K562 (cell line): Measurements from ENCODE around the gene RPS17. TPM values are rescaled to one million over a fixed set of nuclear protein-coding genes. Genes with fewer than 3 reads are reported as not detected.

ENCODE experiments used
- ATF3 ChIP-seq, 2 experiments: fragments of 450-650 bp in 1 of 2; sonication (generic) in 1 of 2; formaldehyde crosslinking in 1 of 2; IDR thresholded peaks in 1 of 2; conservative IDR thresholded peaks in 1 of 2; 2 replicates each; pipeline versions ENCODE4 v1.6.1 to v1.8.1; 2016 to 2023; ENCODE audit warnings: mild to moderate bottlenecking in 2 of 2, moderate library complexity in 2 of 2, inconsistent platforms in 1 of 2, missing genetic modification reagents in 1 of 2
- CBX8 ChIP-seq: fragments of 200-600 bp; sonication (generic); IDR thresholded peaks from 2 replicates; pipeline ENCODE4 v1.6.1; 2012; ENCODE audit warnings: borderline replicate concordance, mixed run types, low read depth, mild to moderate bottlenecking, moderate library complexity, mixed read lengths, low read length, control low read depth, inconsistent platforms; ENCODE audit not compliant: poor library complexity, severe bottlenecking; ENCODE audit errors: extremely low read depth
- DEAF1 ChIP-seq: fragments of 450-650 bp; formaldehyde crosslinking; IDR thresholded peaks from 2 replicates; pipeline ENCODE4 v1.4.0; 2020; ENCODE audit warnings: mild to moderate bottlenecking, moderate library complexity
- DNMT1 ChIP-seq: fragments of 450-650 bp; IDR thresholded peaks from 2 replicates; pipeline ENCODE4 v1.6.1; 2016; ENCODE audit warnings: antibody characterized with exemption, mild to moderate bottlenecking
- FUS ChIP-seq: fragments of 200-400 bp; formaldehyde crosslinking; optimal IDR thresholded peaks from 2 replicates; pipeline ENCODE3; 2017; ENCODE audit warnings: low read depth, low read length
- HLTF ChIP-seq: fragments of 450-650 bp; IDR thresholded peaks from 2 replicates; pipeline ENCODE4 v1.6.1; 2016
- HMGXB4 ChIP-seq: sonication (generic); formaldehyde crosslinking; IDR thresholded peaks from 2 replicates; pipeline ENCODE4 v1.8.1; 2023; ENCODE audit warnings: mild to moderate bottlenecking, missing genetic modification reagents
- NR2C2 ChIP-seq, 2 experiments: fragments of 200-800 bp in 1 of 2; sonication (Bioruptor generic) in 1 of 2; sonication (generic) in 1 of 2; formaldehyde crosslinking in 1 of 2; IDR thresholded peaks; 2 replicates each; pipeline versions ENCODE4 v1.6.1 to v1.8.0; 2016 to 2022; ENCODE audit warnings: mild to moderate bottlenecking in 1 of 2, missing compliant biosample characterization in 1 of 2, missing genetic modification characterization in 1 of 2, missing genetic modification reagents in 1 of 2
- PRMT5 ChIP-seq: sonication (generic); formaldehyde crosslinking; IDR thresholded peaks from 2 replicates; pipeline ENCODE4 v1.5.0; 2020; ENCODE audit warnings: missing genetic modification reagents
- PTBP1 ChIP-seq: fragments of 200-400 bp; formaldehyde crosslinking; IDR thresholded peaks from 2 replicates; pipeline ENCODE4 v1.6.1; 2017; ENCODE audit warnings: low read depth, low read length
- SLC30A9 ChIP-seq: fragments of 250-450 bp; sonication (Bioruptor Pico); IDR thresholded peaks from 2 replicates; pipeline ENCODE4 v1.8.0; 2022; ENCODE audit warnings: mild to moderate bottlenecking, moderate library complexity
- SMARCC2 ChIP-seq: fragments of 450-650 bp; IDR thresholded peaks from 2 replicates; pipeline ENCODE4 v1.6.1; 2017; ENCODE audit warnings: antibody characterized with exemption, moderate library complexity, mild to moderate bottlenecking, low read depth
- SUPT5H ChIP-seq: fragments of 450-650 bp; IDR thresholded peaks from 2 replicates; pipeline ENCODE4 v1.6.1; 2016
- TAF1 ChIP-seq: IDR thresholded peaks from 2 replicates; pipeline ENCODE4 v1.6.1; 2011; ENCODE audit warnings: mild to moderate bottlenecking, low read length, moderate library complexity; ENCODE audit not compliant: insufficient read depth, control insufficient read depth, severe bottlenecking; ENCODE audit errors: extremely low read depth
- XRCC4 ChIP-seq: IDR thresholded peaks from one replicate; pipeline ENCODE4 v1.6.1; 2011; ENCODE audit not compliant: insufficient read depth, insufficient read length; ENCODE audit errors: extremely low read depth
- XRCC5 ChIP-seq: fragments of 200-400 bp; formaldehyde crosslinking; IDR thresholded peaks from 2 replicates; pipeline ENCODE4 v1.6.1; 2017; ENCODE audit warnings: low read depth, mild to moderate bottlenecking, low read length
- ZFP30 ChIP-seq: fragments of 250-450 bp; sonication (Bioruptor Pico); IDR thresholded peaks from 2 replicates; pipeline ENCODE4 v1.8.0; 2022; ENCODE audit warnings: moderate library complexity, mild to moderate bottlenecking, inconsistent platforms, borderline replicate concordance
- ZNF175 ChIP-seq: fragments of 200-800 bp; sonication (Bioruptor generic); IDR thresholded peaks from 2 replicates; pipeline ENCODE4 v1.6.1; 2016; ENCODE audit warnings: low read depth, mild to moderate bottlenecking, missing genetic modification characterization, missing compliant biosample characterization
- ZNF561 ChIP-seq: fragments of 450-650 bp; formaldehyde crosslinking; conservative IDR thresholded peaks from 2 replicates; pipeline ENCODE4 v1.4.0; 2020; ENCODE audit warnings: mild to moderate bottlenecking, moderate library complexity
- ZNF740 ChIP-seq, 3 experiments: fragments of 200-800 bp in 1 of 3; sonication (Bioruptor generic) in 1 of 3; sonication (generic) in 1 of 3; formaldehyde crosslinking in 1 of 3; IDR thresholded peaks; 2 replicates each; pipeline versions ENCODE4 v1.6.1 to v1.8.0; 2016 to 2022; ENCODE audit warnings: mild to moderate bottlenecking in 2 of 3, missing compliant biosample characterization in 2 of 3, missing genetic modification characterization in 2 of 3, missing genetic modification reagents in 1 of 3
- polyA plus RNA-seq, 8 experiments: library from polyadenylated mRNA; depleted of rRNA in 4 of 8; stranded (reverse) in 5 of 8; unstranded in 3 of 8; fragments of >200 nt; fragmentation: Nextera tagmentation in 2 of 8; fragmentation: Illumina TruSeq in 1 of 8; extraction: Ambion mirVana in 2 of 8; extraction: Trizol in 1 of 8; gene quantifications; 2 replicates each; pipeline versions ENCODE4 v1.2.1 to v1.2.3, GENCODE V29; 2011 to 2014; ENCODE audit warnings: inconsistent platforms in 1 of 8, missing spikeins in 1 of 8
- total RNA-seq, 7 experiments: library from RNA; depleted of rRNA in 6 of 7; stranded (reverse); fragments of >200 nt in 6 of 7; fragmentation: Illumina TruSeq in 2 of 7; extraction: Trizol in 2 of 7; gene quantifications; 2 replicates each; pipeline versions ENCODE4 v1.2.1 to v1.2.3, GENCODE V29; 2011 to 2021; ENCODE audit warnings: low replicate concordance in 1 of 7

RPS17 gene
- total and polyA plus RNA-seq, 9 of the 15 experiments (the other 6 are each of a cell fraction or from before 2014, with no cell fraction given): 1,988 to 6,515 (median 5,229) TPM

- no peak; the same call in 1 of the 2 replicates for TF ChIP-seq NR2C2 (CRISPR knock-in tag; IDR thresholded peaks at IDR 0.05)
- TF ChIP-seq NR2C2 (tag; IDR thresholded peaks at IDR 0.05): peak; percentile 75
- TF ChIP-seq ZNF740 (CRISPR knock-in tag; IDR thresholded peaks at IDR 0.05): peak; percentile 69
- 0 out of 4 replicates have a peak, but pooled peaks of 1 of the 2 experiments have one; percentile 60 for TF ChIP-seq ZNF740 (tag; IDR thresholded peaks at IDR 0.05)
- TF ChIP-seq PTBP1: no peak
- TF ChIP-seq ZNF561 (CRISPR knock-in tag): no peak
- TF ChIP-seq DNMT1: no peak; the same call in 1 of the 2 replicates
- no peak for TF ChIP-seq SMARCC2
- TF ChIP-seq PRMT5: no peak
- peak; percentile 98 for TF ChIP-seq TAF1
- peak; percentile 95 for TF ChIP-seq HMGXB4 (CRISPR knock-in tag)
- TF ChIP-seq XRCC4: no peak
- TF ChIP-seq ZNF175: no peak
- peak; percentile 99 for TF ChIP-seq SUPT5H
- TF ChIP-seq SLC30A9 (CRISPR knock-in tag): no peak
- 0 out of 2 replicates have a peak, but pooled peaks have one; percentile 15 for TF ChIP-seq DEAF1 (CRISPR knock-in tag)
- TF ChIP-seq ZFP30: no peak
- peak; percentile 76; the same call in 1 of the 2 replicates for TF ChIP-seq HLTF
- TF ChIP-seq FUS: peak; percentile 33
- no peak for TF ChIP-seq ATF3 (IDR thresholded peaks at IDR 0.05)
- TF ChIP-seq ATF3 (CRISPR knock-in tag; conservative IDR thresholded peaks at IDR 0.05): peak; percentile 86
- peak; percentile 96 for TF ChIP-seq XRCC5
- no peak for TF ChIP-seq CBX8
Observed at GRCh38 chr15:82540055-82540983, at the start of gene RPS17 (continued).
